Lung (tissue), 12 donors: ENCODE measurements around the gene TNFRSF13B. TPM values are rescaled to one million over a fixed set of nuclear protein-coding genes. Genes with fewer than 3 reads are reported as not detected.

Source experiments
- ATAC-seq: fragments of 200-7000 bp; cut with Tn5 transposase; one replicate; pipeline ENCODE4 v1.9.1; 2020; ENCODE audit warnings: moderate number of reproducible peaks; ENCODE audit not compliant: insufficient read depth, low FRiP score
- DNase-seq, 3 donors: peaks; one replicate each; pipeline ENCODE4 v3.0.0-alpha.2; 2013 to 2017
- H3K27ac ChIP-seq, 2 donors: one replicate each; pipeline ENCODE4 v1.5.1; 2013; ENCODE audit warnings: mild to moderate bottlenecking in 2 of 2, moderate library complexity in 2 of 2, control low read depth in 1 of 2, inconsistent platforms in 1 of 2, low read depth in 1 of 2, low read length in 1 of 2
- H3K27me3 ChIP-seq, 3 donors: one replicate each; pipeline ENCODE4 v1.5.1; 2013; ENCODE audit warnings: low read length in 2 of 3; ENCODE audit not compliant: control insufficient read depth in 3 of 3, insufficient read depth in 3 of 3
- H3K36me3 ChIP-seq, 4 donors: one replicate each; pipeline ENCODE4 v1.5.1; 2013; ENCODE audit warnings: low read length in 4 of 4, mild to moderate bottlenecking in 1 of 4, moderate library complexity in 1 of 4; ENCODE audit not compliant: control insufficient read depth in 4 of 4, insufficient read depth in 4 of 4
- H3K4me1 ChIP-seq, 5 donors: one replicate each; pipeline ENCODE4 v1.5.1; 2013; ENCODE audit warnings: low read length in 5 of 5, mild to moderate bottlenecking in 2 of 5, moderate library complexity in 1 of 5; ENCODE audit not compliant: control insufficient read depth in 5 of 5, insufficient read depth in 5 of 5
- H3K4me3 ChIP-seq: one replicate; pipeline ENCODE4 v1.5.1; 2013; ENCODE audit warnings: mild to moderate bottlenecking, control low read depth, moderate library complexity
- H3K9ac ChIP-seq, 2 donors: one replicate each; pipeline ENCODE4 v1.5.1; 2013; ENCODE audit warnings: low read length in 2 of 2, control low read depth in 1 of 2; ENCODE audit not compliant: insufficient read depth in 1 of 2
- H3K9me3 ChIP-seq, 4 donors: one replicate each; pipeline ENCODE4 v1.5.1; 2013; ENCODE audit warnings: low read length in 3 of 4, mild to moderate bottlenecking in 1 of 4, moderate library complexity in 1 of 4; ENCODE audit not compliant: control insufficient read depth in 4 of 4, insufficient read depth in 3 of 4
- CTCF ChIP-seq: IDR thresholded peaks from 2 replicates; pipeline ENCODE4 v1.5.1; 2012; ENCODE audit warnings: mild to moderate bottlenecking; ENCODE audit errors: control extremely low read depth, extremely low read depth
- WGBS, 2 donors: extraction: QIAGEN DNeasy Blood & Tissue Kit; methylation state at CpG; one replicate each; pipeline ENCODE4 v1.1.7; 2013; 5-methylcytosine and 5-hydroxymethylcytosine counted together
- polyA plus RNA-seq, 2 donors: library from polyadenylated mRNA; stranded (reverse); fragments of 200-250 nt; gene quantifications; one replicate each; pipeline ENCODE4 v1.2.1, GENCODE V29; 2013
- total RNA-seq, 2 donors: library from RNA; depleted of rRNA in 1 of 2; stranded (reverse); fragments of >200 nt in 1 of 2; gene quantifications; one replicate each; pipeline ENCODE4 v1.2.1, GENCODE V29; 2014 to 2021
- donor health status: control.
- donor health status: control.
- donor health status: Bipolar disorder and iron deficiency.
- donor health status: healthy.
- donor health status: DM: yes; HTN: yes; CAD: no.

The TNFRSF13B gene
- total and polyA plus RNA-seq, 4 donors, result 0.08 to 1.4 (median 0.48) TPM

- peak; percentile 67 to 91 (median 84) for DNase-seq
- Histone ChIP-seq H3K9ac (no peak overlapping the region), H3K27ac (no peak overlapping the region), H3K9me3 (no peaks in the 10 kb centered on the region), H3K27me3 (no peaks in the 10 kb centered on the region), H3K36me3 (no peaks in the 10 kb centered on the region), H3K4me1 (peaks cover 0 to 23% (median 0%) of the 10 kb centered on the region in 5 donors), H3K4me3 (no peak overlapping the region)
- TF ChIP-seq CTCF, result no peak
- ATAC-seq, result no peak
- 74 to 80% methylated on average over 7 of the region's 7 CpGs for WGBS, 2 donors
These were observed 54.1 kb downstream of the TNFRSF13B start for GRCh38 chr17:16917671-16918394.

- Histone ChIP-seq H3K4me1 (peaks cover 0 to 20% (median 0%) of the 10 kb centered on the region in 5 donors), H3K27ac (no peak overlapping the region), H3K27me3 (no peaks in the 10 kb centered on the region), H3K36me3 (no peaks in the 10 kb centered on the region), H3K4me3 (no peak overlapping the region), H3K9ac (no peak overlapping the region), H3K9me3 (no peaks in the 10 kb centered on the region)
- 96 to 97% methylated on average over 5 of the region's 5 CpGs for WGBS, 2 donors
- ATAC-seq (no peak), DNase-seq (no peak)
- TF ChIP-seq CTCF, result no peak
These were observed 55.4 kb downstream of the TNFRSF13B start for GRCh38 chr17:16916557-16916920.

GRCh38 chr17:16915752-16916556 lies 56.0 kb downstream of the TNFRSF13B start:
- peak; percentile 41 to 73 (median 67) for DNase-seq
- Histone ChIP-seq H3K36me3 (no peaks in the 10 kb centered on the region), H3K9ac (no peak overlapping the region), H3K27me3 (no peaks in the 10 kb centered on the region), H3K27ac (no peak overlapping the region), H3K4me3 (no peak overlapping the region), H3K4me1 (peaks cover 0 to 20% (median 0%) of the 10 kb centered on the region in 5 donors), H3K9me3 (no peaks in the 10 kb centered on the region)
- 67 to 71% methylated on average over 11 of the region's 11 CpGs for WGBS, 2 donors
- TF ChIP-seq CTCF, result no peak
- no peak for ATAC-seq
